ENCODE results near the gene OPN3.

- TF ChIP-seq, protein P1, sequence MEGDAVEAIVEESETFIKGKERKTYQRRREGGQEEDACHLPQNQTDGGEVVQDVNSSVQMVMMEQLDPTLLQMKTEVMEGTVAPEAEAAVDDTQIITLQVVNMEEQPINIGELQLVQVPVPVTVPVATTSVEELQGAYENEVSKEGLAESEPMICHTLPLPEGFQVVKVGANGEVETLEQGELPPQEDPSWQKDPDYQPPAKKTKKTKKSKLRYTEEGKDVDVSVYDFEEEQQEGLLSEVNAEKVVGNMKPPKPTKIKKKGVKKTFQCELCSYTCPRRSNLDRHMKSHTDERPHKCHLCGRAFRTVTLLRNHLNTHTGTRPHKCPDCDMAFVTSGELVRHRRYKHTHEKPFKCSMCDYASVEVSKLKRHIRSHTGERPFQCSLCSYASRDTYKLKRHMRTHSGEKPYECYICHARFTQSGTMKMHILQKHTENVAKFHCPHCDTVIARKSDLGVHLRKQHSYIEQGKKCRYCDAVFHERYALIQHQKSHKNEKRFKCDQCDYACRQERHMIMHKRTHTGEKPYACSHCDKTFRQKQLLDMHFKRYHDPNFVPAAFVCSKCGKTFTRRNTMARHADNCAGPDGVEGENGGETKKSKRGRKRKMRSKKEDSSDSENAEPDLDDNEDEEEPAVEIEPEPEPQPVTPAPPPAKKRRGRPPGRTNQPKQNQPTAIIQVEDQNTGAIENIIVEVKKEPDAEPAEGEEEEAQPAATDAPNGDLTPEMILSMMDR (IDR thresholded peaks at IDR 0.05; ENCODE audit: extremely low read depth in 1 of 2, insufficient read depth in 1 of 2, low read depth in 1 of 2, low read length in 2 of 2): no peak
- TF ChIP-seq EZH2 (IDR thresholded peaks at IDR 0.05; ENCODE audit: borderline replicate concordance, low read depth, low read length, severe bottlenecking) (no peak), POLR2A (IDR thresholded peaks at IDR 0.05; ENCODE audit: low read depth, low read length) (no peak), POLR2AphosphoS5 (IDR thresholded peaks at IDR 0.05; ENCODE audit: insufficient read depth, low read depth, low read length) (no peak), FOS (IDR thresholded peaks at IDR 0.05; ENCODE audit: borderline replicate concordance, insufficient read depth, low read length) (no peak), MYC (IDR thresholded peaks at IDR 0.05; ENCODE audit: low read depth, low read length) (no peak), JUN (IDR thresholded peaks at IDR 0.05; ENCODE audit: borderline replicate concordance, insufficient read depth, insufficient read length, low read depth) (no peak)
- TF ChIP-seq, protein P2, sequence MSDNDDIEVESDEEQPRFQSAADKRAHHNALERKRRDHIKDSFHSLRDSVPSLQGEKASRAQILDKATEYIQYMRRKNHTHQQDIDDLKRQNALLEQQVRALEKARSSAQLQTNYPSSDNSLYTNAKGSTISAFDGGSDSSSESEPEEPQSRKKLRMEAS (IDR thresholded peaks at IDR 0.05; ENCODE audit: insufficient read depth, insufficient read length): no peak
Observed at GRCh38 chr1:241622669-241623068, 17.5 kb downstream of the OPN3 start.
